C4-2B (cell line): ENCODE measurements around the gene TMEM39A.

ENCODE experiments used
- ZFX ChIP-seq: fragments of 450-650 bp; IDR thresholded peaks from 2 replicates; pipeline ENCODE4 v1.6.1; 2017
- TF ChIP-seq, protein P1 (sequence below): fragments of 450-650 bp; conservative IDR thresholded peaks from 2 replicates; pipeline ENCODE4 v1.5.1; 2017; ENCODE audit warnings: mild to moderate bottlenecking

DNA sequence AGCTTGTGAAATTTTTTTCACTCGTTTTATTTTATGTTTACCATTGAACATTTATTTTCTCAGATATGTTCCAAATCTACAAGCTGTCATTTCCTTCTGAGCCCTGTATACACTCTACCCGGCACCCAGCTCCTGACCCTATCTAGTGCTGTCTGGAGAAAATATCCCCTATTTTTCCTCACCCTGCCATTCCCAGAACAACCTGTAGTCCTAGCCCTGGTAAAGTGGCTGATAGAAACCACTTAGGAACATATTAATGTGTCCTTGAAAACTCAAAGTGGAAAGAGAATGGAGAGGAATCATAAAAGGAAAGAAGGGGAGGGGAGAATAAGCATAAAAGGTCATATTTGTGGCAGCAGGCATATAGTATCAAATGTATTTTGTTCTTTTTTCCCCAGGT lies 26.7 kb upstream of the TMEM39A start:
- TF ChIP-seq, protein P1, sequence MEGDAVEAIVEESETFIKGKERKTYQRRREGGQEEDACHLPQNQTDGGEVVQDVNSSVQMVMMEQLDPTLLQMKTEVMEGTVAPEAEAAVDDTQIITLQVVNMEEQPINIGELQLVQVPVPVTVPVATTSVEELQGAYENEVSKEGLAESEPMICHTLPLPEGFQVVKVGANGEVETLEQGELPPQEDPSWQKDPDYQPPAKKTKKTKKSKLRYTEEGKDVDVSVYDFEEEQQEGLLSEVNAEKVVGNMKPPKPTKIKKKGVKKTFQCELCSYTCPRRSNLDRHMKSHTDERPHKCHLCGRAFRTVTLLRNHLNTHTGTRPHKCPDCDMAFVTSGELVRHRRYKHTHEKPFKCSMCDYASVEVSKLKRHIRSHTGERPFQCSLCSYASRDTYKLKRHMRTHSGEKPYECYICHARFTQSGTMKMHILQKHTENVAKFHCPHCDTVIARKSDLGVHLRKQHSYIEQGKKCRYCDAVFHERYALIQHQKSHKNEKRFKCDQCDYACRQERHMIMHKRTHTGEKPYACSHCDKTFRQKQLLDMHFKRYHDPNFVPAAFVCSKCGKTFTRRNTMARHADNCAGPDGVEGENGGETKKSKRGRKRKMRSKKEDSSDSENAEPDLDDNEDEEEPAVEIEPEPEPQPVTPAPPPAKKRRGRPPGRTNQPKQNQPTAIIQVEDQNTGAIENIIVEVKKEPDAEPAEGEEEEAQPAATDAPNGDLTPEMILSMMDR: no peak; the same call in 1 of the 2 replicates
- TF ChIP-seq ZFX: no peak
